Measurements from ENCODE around the gene CCDC57. TPM values are rescaled to one million over a fixed set of nuclear protein-coding genes. Genes with fewer than 3 reads are reported as not detected.

Gene CCDC57
- total and polyA plus RNA-seq, 2 of the 8 experiments (the other 6 are each of a cell fraction or from before 2014, with no cell fraction given) = 8.4 to 12.9 TPM

GRCh38 chr17:82149401-82150099, 63.1 kb downstream of the CCDC57 start (continued):
- no peak for TF ChIP-seq USF2 (IDR thresholded peaks at IDR 0.05; ENCODE audit: low read length)
